T-helper 1 cell (primary cell): Measurements from ENCODE around the gene CFAP206.

Experiments
- DNase-seq, 5 donors: peaks; one replicate each; pipeline ENCODE4 v3.0.0-alpha.2; 2012 to 2020
- total RNA-seq, 4 donors: gene quantifications; one replicate each; lab custom pipeline; 2026; lab: John Stamatoyannopoulos, UW

Gene CFAP206
- 0 to 0.24 (median 0) reads per million in 4 donors for total RNA-seq

GRCh38 chr6:87407901-87408720, at the start of gene CFAP206:
Gene CFAP206, plus strand, starts transcription at chr6:87407972. Its CDS starts 1,868 bp downstream, at chr6:87409840.
- peak; percentile 68 to 78 (median 74) for DNase-seq

GRCh38 chr6:87364602-87365252, 43.0 kb upstream of the CFAP206 start:
- DNase-seq = no peak

- no peak for DNase-seq
Measured at GRCh38 chr6:87366072-87366827, 41.5 kb upstream of the CFAP206 start.

- DNase-seq = no peak
Measured at GRCh38 chr6:87366899-87367298, 40.9 kb upstream of the CFAP206 start.

GRCh38 chr6:87373377-87373776, 34.4 kb upstream of the CFAP206 start:
- DNase-seq = no peak

- no peak for DNase-seq
Measured at GRCh38 chr6:87375315-87375714, 32.5 kb upstream of the CFAP206 start.

- no peak for DNase-seq
Measured at GRCh38 chr6:87376643-87377042, 31.1 kb upstream of the CFAP206 start.

- DNase-seq = no peak
Measured at GRCh38 chr6:87378947-87379346, 28.8 kb upstream of the CFAP206 start.

- no peak for DNase-seq
Measured at GRCh38 chr6:87382861-87383260, 24.9 kb upstream of the CFAP206 start.

- DNase-seq = no peak
Measured at GRCh38 chr6:87384038-87384437, 23.7 kb upstream of the CFAP206 start.

GRCh38 chr6:87384449-87384848, 23.3 kb upstream of the CFAP206 start:
- DNase-seq = no peak

GRCh38 chr6:87391334-87391733, 16.4 kb upstream of the CFAP206 start:
- DNase-seq = no peak

GRCh38 chr6:87393026-87393622, 14.6 kb upstream of the CFAP206 start:
- DNase-seq = peak in 2 of 5 donors; percentile 19 to 69

GRCh38 chr6:87395431-87395830, 12.3 kb upstream of the CFAP206 start:
- no peak for DNase-seq

- no peak for DNase-seq
Measured at GRCh38 chr6:87396595-87397392, 11.0 kb upstream of the CFAP206 start.

- no peak for DNase-seq
Measured at GRCh38 chr6:87397656-87398055, 10.1 kb upstream of the CFAP206 start.

- no peak for DNase-seq
Measured at GRCh38 chr6:87401832-87402231, 5.9 kb upstream of the CFAP206 start.

- no peak for DNase-seq
Measured at GRCh38 chr6:87407561-87407900, 241 bp upstream of the CFAP206 start.

- DNase-seq = no peak
Measured at GRCh38 chr6:87408721-87409155, 966 bp downstream of the CFAP206 start.

GRCh38 chr6:87419266-87419665, 11.5 kb downstream of the CFAP206 start:
- no peak for DNase-seq

GRCh38 chr6:87420360-87420759, 12.6 kb downstream of the CFAP206 start:
- DNase-seq = no peak

GRCh38 chr6:87421576-87421975, 13.8 kb downstream of the CFAP206 start:
- DNase-seq = no peak
